Activated naive CD8-positive, alpha-beta T cell treated with anti-CD3 and anti-CD28 coated beads, Interleukin-2, amount 50 U/mL, for 16 hours (primary cell): Measurements from ENCODE around the gene C16orf46.
"Not testable (repeated sequence)": the region's sequence is repeated elsewhere in the genome, so short reads cannot be mapped to it uniquely, and the experiment has no call there.

ENCODE experiments used
- DNase-seq: peaks from one replicate; pipeline ENCODE4 v3.0.0-alpha.2; 2020; ENCODE audit warnings: low read depth, low spot score

The C16orf46 gene

GRCh38 chr16:81077076-81077940, at the start of gene C16orf46:
Gene C16orf46, minus strand, starts transcription at chr16:81077238. Its CDS starts 13,283 bp downstream, at chr16:81063955.
- peak; percentile 94 for DNase-seq

GRCh38 chr16:81123092-81123852, 46.2 kb upstream of the C16orf46 start:
- DNase-seq: no peak

- DNase-seq: no peak
Observed at GRCh38 chr16:81121474-81121990, 44.5 kb upstream of the C16orf46 start.

- no peak for DNase-seq
Observed at GRCh38 chr16:81117436-81117835, 40.4 kb upstream of the C16orf46 start.

GRCh38 chr16:81116285-81116684, 39.2 kb upstream of the C16orf46 start:
- DNase-seq: no peak

GRCh38 chr16:81112453-81112852, 35.4 kb upstream of the C16orf46 start:
- no peak for DNase-seq

GRCh38 chr16:81109274-81109673, 32.2 kb upstream of the C16orf46 start:
- DNase-seq: not testable (repeated sequence)

- no peak for DNase-seq
Observed at GRCh38 chr16:81107511-81107910, 30.5 kb upstream of the C16orf46 start.

- no peak for DNase-seq
Observed at GRCh38 chr16:81106826-81107503, 29.9 kb upstream of the C16orf46 start.

- DNase-seq: no peak
Observed at GRCh38 chr16:81105946-81106345, 28.9 kb upstream of the C16orf46 start.

- DNase-seq: no peak
Observed at GRCh38 chr16:81101702-81102101, 24.7 kb upstream of the C16orf46 start.

GRCh38 chr16:81099958-81100357, 22.9 kb upstream of the C16orf46 start:
- no peak for DNase-seq

- DNase-seq: no peak
Observed at GRCh38 chr16:81097230-81097629, 20.2 kb upstream of the C16orf46 start.

GRCh38 chr16:81096715-81097208, 19.7 kb upstream of the C16orf46 start:
- no peak for DNase-seq

- peak; percentile 97 for DNase-seq
Observed at GRCh38 chr16:81095953-81096714, 19.1 kb upstream of the C16orf46 start, which contains the start of gene GCSH. Gene GCSH, minus strand, starts transcription at chr16:81096395. Its CDS starts 117 bp downstream, at chr16:81096278.

GRCh38 chr16:81095653-81095952, 18.6 kb upstream of the C16orf46 start:
- no peak for DNase-seq

GRCh38 chr16:81094771-81095251, 17.8 kb upstream of the C16orf46 start:
- DNase-seq: no peak

GRCh38 chr16:81088836-81089235, 11.8 kb upstream of the C16orf46 start:
- DNase-seq: no peak

- DNase-seq: no peak
Observed at GRCh38 chr16:81081014-81081413, 4.0 kb upstream of the C16orf46 start.

GRCh38 chr16:81080233-81080632, 3.2 kb upstream of the C16orf46 start:
- DNase-seq: no peak

- peak; percentile 85 for DNase-seq
Observed at GRCh38 chr16:81076566-81077075, 417 bp downstream of the C16orf46 start.
